ENCODE data around the gene BLZF1.
"Not testable (repeated sequence)": the region's sequence is repeated elsewhere in the genome, so short reads cannot be mapped to it uniquely, and the experiment has no call there.

BLZF1 gene

DNA sequence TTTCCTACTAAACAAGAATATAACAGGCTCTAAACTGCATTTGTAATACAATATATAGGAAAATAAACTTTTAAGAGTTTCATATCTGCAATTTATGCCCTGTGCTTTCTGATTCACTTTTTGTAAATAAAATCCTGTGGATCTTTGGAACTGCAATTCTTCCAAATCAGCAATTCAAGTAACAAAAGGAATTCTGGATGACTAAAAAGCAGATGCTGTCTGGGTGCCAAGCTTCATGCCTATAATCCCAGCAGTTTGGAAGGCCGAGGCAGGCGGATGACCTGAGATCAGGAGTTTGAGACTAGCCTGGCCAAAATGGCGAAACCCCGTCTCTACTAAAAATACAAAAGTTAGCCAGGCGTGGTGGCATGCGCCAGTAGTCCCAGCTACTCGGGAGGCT is 6.7 kb upstream of the BLZF1 start:
- no peak for DNase-seq (ENCODE audit: low spot score)

DNA sequence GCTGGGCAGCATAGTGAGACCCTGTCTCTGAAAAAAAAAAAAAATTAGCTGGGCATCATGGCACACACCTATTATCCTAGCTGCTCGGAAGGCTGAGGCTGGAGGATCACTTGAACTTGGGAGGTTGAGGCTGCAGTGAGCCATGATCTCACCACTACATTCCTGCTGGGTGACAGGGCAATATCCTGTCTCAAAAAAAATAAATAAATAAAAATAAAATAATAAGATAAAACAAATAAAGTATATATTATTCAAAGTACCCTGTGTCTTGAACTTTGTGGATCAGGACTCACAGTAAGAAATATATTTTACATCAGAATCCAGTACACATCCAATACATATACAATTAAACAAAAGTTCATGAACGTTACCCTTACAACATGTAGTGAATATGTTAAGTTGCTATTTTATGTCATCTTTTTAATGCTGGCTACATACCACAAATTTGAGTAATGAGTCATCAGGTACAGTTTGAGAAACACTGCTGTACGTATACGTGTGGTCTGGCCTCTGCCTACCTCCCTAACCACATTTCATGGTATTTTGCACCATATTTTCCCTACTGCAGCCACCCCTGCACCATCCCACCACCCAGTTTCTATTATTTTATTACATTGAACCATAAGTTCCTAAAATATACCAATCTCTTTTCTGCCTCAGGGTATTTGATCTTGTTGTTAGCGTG is 4.8 kb upstream of the BLZF1 start:
- no peak for DNase-seq (ENCODE audit: low spot score)

DNA sequence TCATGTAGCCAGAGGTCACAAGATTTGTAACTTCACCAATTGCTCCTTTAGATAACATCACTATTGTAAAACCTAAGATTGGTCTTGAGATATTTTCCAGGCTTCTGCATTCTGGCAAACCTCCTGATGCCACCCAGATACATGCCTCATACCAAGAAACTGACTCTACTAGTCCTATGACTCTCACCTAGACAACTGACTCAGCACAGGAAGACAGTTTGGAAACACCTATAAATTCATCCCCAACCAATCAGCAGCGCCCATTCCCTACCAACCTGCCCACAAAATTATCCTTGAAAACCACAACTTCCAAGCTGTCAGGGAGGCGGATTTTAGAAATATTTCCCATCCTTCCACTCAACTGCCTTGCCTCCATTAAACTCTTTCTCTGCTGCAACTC is 3.0 kb upstream of the BLZF1 start:
- DNase-seq (ENCODE audit: low spot score): no peak

DNA sequence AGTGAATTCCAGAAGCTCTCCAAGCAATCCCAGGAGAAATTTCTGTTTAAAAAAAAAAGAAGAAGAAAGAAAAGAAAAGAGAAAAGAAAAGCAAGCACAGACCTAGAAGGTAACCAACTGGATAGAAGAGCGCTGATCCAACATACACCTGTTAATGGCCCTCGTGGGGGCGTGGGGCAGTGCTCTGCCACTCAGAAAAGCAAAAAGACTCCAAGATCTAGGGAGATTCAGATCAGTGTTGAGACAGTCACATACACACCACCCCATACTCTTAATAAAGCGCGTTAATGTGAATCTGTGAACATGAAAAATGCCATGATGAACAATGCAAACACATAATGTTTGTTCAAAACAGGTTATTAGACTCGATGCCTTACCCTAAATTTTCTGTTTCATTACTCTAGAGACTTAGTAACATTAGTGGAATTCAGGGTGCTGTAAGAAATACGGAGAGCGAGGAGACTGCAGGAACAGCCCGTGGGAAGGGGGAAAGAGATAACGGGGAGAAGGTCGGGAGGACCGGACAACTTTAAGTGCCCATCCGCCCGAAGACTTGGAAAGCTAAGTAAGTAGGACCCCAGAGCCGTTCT is 804 bp upstream of the BLZF1 start:
- DNase-seq (ENCODE audit: low spot score): no peak

DNA sequence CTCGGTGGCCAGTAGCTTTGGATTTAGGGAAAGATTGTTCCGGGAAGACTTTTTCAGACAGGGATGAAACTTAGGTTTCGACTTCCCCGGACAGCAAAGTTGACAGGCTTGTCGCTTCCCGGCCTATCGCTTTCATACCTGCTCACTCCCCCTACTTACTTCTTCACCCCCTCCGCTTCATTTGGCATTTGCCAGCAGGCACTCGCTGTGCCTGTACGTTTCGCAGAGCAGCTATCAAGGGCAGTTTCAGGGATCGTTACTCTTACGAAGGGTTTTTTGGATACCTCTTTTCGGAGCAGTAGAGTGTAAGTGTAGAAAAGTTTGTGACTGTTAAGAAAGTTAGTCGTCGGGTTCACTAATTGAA is 393 bp downstream of the BLZF1 start:
- peak; percentile 41 for DNase-seq (ENCODE audit: low spot score)

DNA sequence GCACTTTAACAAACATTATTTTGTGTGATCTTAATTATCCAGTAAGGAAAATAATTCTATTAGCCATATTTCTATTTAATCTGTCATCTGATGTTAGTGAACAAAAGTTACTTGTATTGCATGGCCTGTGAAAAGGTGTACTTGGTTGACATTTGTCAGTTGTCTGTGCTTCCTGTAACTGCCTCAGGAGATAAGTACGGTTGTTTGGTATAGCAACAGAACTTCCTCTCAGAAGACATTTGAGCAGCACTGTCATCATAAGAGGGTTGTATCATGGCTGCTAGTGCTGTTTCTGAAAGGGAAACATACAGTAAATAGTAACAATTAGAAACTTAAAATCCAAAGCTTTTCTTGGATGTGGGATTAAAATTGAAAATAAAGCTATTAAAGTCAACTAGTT is 3.4 kb downstream of the BLZF1 start:
- no peak for DNase-seq (ENCODE audit: low spot score)

DNA sequence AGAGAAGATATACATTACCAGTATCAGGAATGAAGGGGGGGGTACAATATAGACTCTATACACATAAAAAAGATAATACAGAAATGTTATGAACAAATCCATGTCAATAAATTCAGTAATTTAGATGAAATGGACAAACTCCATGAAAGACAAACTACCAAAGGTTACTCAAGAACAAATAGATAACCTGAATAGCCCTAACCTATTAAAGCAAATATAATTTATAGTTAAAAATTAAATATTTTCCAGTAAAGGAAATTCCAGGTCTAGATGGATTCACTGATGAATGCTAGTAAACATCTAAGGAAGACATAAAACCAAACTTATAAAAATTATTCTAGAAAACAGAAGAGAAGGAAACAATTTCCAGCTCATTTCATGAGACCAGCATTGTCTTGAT is 13.2 kb downstream of the BLZF1 start:
- DNase-seq (ENCODE audit: low spot score): no peak

DNA sequence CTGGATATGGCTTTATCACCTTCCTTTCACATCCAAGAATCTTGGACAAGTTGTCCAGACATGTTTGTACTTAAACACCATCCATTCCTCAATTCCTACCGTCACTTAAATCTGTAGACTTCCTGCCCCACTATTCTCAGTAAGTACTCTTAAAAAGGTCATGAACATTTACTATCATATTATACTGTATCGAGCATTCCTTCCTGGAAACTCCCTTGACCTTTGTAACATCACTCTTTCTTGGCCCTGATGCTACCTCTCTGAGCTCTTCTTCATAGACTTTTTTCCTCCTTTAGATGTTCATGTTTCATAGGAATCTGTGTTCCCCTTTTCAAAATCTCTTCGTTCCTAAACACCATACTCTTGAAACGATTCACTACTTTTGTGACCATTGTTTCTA is 15.5 kb downstream of the BLZF1 start:
- DNase-seq (ENCODE audit: low spot score): no peak

DNA sequence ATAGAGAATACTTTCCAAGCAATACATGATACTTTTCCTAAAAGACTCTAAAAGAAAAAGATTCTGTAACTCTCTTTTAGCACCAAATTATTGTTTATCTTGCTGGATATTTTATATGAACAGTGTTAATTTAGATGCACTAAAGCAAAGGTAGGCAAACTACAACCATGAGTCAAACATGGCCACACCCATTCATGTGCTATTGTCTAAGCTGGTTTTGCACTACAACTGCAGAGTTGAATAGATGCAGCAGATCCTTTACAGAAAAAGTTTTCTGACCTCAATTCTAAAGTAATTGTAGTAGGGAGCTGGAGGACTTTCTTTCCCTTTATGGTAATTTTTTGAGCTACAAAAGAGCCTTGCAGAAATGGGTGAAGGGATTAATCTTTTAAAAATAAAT is 19.4 kb downstream of the BLZF1 start:
- no peak for DNase-seq (ENCODE audit: low spot score)

DNA sequence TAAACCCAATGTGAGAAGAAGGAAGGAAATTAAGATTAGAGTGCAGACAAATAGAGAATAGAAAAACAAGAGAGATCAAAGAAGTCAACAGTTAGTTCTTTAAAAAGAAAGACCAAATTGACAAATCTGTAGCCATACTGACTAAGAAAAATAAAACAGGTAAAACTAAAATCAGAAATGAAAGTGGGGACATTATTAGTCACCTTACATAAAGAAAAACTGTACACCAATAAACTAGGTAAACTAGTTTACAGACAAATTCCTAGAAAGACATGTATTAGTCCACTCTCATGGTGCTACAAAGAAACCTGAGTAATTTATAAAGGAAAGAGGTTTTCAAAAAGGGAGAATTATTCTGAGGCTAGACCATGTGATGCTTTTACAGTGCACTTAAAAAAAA is 22.3 kb downstream of the BLZF1 start:
- no peak for DNase-seq (ENCODE audit: low spot score)

DNA sequence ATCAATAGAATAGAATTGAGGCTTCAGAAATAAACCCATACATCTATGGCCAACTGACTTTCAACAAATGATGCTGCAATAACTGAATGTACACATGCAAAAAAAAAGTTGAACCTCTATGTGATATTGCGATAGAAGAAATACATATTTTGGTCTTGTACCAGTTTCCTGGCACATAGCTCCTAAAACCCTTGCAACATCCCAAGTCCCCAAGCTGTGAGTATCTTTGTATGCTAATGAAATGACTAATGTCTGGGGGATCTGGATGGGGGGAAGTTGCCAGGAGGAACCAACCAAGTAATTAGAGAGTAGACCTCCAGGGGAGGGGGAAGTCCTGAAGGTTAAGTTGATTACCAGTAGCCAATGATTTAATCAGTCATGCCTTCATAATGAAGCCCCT is 24.4 kb downstream of the BLZF1 start:
- no peak for DNase-seq (ENCODE audit: low spot score)

DNA sequence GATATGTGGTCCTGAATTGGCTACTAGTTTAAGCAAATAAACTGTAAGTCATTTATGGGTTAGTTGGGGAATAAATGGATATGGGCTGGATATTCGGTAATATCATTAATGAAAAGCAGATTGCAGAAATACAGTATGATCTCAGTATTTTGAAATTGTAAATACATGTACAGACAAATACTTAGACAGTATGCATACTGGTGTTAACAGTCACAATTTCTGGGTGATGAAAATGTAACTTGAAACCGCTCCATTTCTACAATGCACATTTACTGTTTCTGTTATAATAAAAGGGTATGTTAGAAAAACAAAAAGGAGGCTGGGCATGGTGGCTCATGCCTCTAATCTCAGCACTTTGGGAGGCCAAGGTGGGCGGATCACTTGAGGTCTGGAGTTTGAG is 28.0 kb downstream of the BLZF1 start:
- DNase-seq (ENCODE audit: low spot score): no peak

DNA sequence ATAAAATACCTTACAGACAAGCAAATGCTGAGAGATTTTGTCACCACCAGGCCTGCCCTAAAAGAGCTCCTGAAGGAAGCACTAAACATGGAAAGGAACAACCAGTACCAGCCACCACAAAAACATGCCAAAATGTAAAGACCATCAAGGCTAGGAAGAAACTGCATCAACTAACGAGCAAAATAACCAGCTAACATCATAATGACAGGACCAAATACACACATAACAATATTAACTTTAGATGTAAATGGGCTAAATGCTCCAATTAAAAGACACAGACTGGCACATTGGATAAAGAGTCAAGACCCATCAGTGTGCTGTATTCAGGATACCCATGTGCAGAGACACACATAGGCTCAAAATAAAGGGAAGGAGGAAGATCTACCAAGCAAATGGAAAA is 34.6 kb downstream of the BLZF1 start:
- DNase-seq (ENCODE audit: low spot score): not testable (repeated sequence)

DNA sequence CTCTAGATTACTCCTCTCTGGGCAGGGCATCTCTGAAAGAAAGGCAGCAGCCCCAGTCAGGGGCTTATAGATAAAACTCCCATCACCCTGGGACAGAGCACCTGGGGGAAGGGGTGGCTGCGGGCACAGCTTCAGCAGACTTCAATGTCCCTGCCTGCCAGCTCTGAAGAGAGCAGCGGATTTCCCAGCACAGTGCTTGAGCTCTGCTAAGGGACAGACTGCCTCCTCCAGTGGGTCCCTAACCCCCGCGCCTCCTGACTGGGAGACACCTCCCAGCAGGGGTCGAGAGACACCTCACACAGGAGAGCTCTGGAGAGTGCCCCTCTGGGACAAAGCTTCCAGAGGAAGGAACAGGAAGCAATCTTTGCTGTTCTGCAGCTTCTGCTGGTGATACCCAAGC is 40.3 kb downstream of the BLZF1 start:
- DNase-seq (ENCODE audit: low spot score): not testable (repeated sequence)

DNA sequence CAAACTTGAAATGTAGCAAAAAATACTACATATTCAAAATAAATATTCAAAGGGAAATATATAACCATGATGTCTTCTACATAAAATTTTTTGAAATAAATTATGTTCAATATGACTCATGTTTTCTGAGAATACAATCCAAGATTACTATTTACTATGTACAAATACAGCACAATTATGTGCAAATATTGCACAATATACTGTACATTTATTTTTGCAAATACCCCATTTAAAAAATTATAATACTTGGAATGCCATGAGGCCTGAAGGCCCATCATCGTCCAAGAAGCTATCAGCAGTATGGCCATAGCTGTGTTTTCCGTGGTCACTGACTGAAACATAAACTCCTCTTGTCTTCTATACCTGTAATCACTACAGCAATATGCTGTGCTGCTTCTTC is 47.0 kb downstream of the BLZF1 start:
- no peak for DNase-seq (ENCODE audit: low spot score)

DNA sequence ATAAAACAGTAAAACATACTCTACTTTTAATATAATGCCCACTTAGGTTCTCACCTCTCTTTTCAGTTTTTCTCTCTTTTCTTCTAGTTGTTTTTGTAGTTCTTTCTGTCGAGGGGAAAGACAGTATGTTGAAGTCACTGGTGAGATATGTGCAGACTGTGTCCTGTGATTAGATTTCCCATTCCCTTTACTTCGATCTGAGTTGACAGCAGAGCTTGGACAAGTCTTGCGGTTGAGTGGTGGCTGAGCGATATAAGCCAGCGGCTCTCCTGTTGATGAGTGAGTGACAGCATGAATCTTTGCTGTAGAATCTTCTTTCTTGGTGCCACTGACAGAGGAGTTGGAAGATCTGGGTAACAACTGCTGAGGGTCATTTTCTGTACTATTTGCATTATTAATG is 53.3 kb downstream of the BLZF1 start:
- no peak for DNase-seq (ENCODE audit: low spot score)

DNA sequence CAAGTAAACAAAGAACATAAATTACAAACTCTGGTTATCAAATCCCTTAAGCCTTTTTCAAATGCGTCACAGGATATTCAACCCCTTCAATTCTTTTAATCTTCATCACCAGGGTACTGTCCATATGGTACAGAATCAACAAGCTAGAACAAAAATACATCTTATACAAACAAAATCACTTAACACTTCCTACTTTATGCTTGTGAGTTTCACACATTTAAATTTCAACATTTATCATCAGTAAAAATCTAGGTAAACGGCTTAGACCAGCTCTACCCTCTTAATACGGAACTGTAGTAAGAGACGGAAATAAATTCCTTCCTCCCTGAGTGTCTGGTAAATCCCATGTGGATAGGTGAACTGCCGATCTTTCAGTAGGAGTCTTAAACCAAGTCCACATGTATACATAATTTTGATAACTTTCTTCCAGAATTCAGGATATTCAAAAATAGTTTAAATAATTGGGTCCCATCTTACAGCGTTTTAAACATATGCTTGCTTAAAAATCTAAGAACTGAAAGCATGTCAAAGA is 58.2 kb downstream of the BLZF1 start:
- no peak for DNase-seq (ENCODE audit: low spot score)

DNA sequence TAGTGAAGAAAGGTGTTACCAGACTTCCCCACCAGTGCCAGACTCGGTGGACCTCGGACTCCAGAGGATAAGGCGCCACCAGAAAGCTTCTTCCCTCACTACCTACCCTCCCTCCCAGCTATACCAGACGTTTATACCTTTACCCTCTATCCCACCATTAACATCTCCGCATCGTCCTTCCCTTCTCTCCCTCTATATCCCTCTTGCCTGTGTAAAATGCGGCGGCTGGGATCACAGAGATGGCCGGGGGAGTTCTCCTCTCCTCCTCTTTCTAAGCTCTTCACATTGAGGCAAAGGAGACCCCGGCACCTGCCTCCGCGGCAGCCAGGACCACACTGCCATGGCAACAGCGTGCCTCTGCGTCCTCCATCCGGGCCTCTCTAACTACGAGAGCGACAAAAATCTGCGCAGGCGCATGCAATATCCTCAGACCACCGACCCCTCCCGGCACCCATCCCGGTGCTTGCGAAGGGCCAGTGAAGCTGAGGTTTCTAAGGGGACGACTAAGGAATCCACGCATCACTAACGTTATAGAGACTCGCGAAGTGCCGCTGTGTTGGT is 59.2 kb downstream of the BLZF1 start, which contains the start of gene CCDC181:
CCDC181 (minus strand) TSS at position 394 of the 561 bp plus-strand sequence. CDS start 2,547 bp downstream, outside the sequence.
- peak; percentile 93 for DNase-seq (ENCODE audit: low spot score)

Data from ecto neural progenitor cell (in vitro differentiated cells).